Measurements from ENCODE around the gene ATP2C2.
"Not testable (repeated sequence)": the region's sequence is repeated elsewhere in the genome, so short reads cannot be mapped to it uniquely, and the experiment has no call there.

ATP2C2 gene

DNA sequence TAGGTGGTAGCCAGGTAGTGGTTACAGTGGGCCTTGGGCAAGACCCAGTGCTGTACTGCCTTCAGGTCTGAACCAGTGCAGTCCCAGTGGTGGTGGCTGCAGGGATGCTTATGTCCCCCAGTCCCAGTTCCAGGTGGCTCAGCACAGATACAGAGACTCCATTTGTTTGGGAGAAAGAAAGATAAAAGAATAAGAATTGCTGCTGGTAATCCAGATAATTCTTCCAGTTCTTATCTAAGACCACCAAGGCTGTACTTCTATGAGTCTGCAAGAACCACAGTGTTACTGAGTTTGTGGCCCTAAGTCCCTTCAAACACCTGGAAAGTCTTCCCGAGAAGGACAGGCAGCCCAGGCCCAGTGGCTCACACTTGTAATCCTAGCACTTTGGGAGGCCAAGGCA, 33.9 kb upstream of the ATP2C2 start:
- Histone ChIP-seq H3K4me3 (no peak overlapping the region), H3K27ac (no peak overlapping the region), H3K36me3 (peaks cover 16 to 42% (median 25%) of the 10 kb centered on the region in 3 donors), H3K4me1 (no peaks in the 10 kb centered on the region), H3K27me3 (no peaks in the 10 kb centered on the region), H3K9me3 (peaks cover 0 to 23% (median 19%) of the 10 kb centered on the region in 3 donors)
- intact Hi-C loops (cut with DNase I; ENCODE audit: low total_unique reads), result no loop called here
- TF ChIP-seq, protein P1, sequence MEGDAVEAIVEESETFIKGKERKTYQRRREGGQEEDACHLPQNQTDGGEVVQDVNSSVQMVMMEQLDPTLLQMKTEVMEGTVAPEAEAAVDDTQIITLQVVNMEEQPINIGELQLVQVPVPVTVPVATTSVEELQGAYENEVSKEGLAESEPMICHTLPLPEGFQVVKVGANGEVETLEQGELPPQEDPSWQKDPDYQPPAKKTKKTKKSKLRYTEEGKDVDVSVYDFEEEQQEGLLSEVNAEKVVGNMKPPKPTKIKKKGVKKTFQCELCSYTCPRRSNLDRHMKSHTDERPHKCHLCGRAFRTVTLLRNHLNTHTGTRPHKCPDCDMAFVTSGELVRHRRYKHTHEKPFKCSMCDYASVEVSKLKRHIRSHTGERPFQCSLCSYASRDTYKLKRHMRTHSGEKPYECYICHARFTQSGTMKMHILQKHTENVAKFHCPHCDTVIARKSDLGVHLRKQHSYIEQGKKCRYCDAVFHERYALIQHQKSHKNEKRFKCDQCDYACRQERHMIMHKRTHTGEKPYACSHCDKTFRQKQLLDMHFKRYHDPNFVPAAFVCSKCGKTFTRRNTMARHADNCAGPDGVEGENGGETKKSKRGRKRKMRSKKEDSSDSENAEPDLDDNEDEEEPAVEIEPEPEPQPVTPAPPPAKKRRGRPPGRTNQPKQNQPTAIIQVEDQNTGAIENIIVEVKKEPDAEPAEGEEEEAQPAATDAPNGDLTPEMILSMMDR (IDR thresholded peaks at IDR 0.05), result no peak
- no peak for DNase-seq

DNA sequence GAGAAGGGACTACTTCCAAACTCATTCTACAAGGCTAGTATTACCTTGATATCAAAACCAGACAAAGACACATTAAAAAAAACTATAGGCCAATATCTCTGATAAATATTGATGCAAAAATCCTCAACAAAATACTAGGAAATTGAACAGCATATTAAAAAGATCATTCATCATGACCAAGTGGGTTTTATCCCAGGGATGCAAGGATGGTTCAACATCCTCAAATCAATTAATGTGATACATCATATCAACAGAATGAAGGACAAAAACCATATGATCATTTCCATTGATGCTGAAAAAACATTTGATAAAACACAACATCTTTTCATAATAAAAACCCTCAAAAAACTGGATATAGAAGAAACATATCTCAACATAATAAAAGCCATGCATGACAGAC, 31.1 kb upstream of the ATP2C2 start:
- H3K36me3 ChIP-seq, result peaks cover 5 to 16% (median 14%) of the 10 kb centered on the region in 3 donors
- H3K27ac ChIP-seq; H3K4me1 ChIP-seq; DNase-seq; H3K27me3 ChIP-seq; H3K4me3 ChIP-seq; intact Hi-C loops (cut with DNase I; ENCODE audit: low total_unique reads): not testable (repeated sequence)
- peaks cover 0 to 23% (median 19%) of the 10 kb centered on the region in 3 donors for H3K9me3 ChIP-seq

DNA sequence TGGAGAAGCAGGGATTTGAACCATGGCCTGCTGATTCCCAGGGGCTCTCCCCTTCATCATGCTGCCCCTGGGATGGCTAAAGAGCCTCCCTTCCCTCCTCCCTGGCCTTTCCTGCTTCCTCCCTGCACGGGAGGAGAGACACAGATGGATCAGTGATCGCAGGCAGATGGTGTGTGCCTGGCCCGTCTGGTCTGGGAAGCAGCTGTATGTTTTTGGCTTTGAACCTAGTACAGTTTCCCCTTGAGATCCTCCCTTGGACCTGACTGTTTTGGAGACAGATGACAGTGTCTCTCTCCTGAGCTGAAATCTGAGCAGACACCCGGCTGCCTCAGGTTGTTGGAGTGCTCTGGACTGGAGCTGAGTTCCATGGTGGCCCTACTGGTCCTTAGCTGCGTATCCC, 29.0 kb upstream of the ATP2C2 start:
- Histone ChIP-seq H3K27me3 (no peaks in the 10 kb centered on the region), H3K9me3 (peaks cover 0 to 23% (median 19%) of the 10 kb centered on the region in 3 donors), H3K27ac (no peak overlapping the region), H3K4me1 (no peaks in the 10 kb centered on the region), H3K36me3 (peaks cover 0 to 2% (median 0%) of the 10 kb centered on the region in 3 donors), H3K4me3 (no peak overlapping the region)
- DNase-seq, result no peak
- intact Hi-C loops (cut with DNase I; ENCODE audit: low total_unique reads), result no loop called here
- TF ChIP-seq, protein P1 (IDR thresholded peaks at IDR 0.05), result no peak

DNA sequence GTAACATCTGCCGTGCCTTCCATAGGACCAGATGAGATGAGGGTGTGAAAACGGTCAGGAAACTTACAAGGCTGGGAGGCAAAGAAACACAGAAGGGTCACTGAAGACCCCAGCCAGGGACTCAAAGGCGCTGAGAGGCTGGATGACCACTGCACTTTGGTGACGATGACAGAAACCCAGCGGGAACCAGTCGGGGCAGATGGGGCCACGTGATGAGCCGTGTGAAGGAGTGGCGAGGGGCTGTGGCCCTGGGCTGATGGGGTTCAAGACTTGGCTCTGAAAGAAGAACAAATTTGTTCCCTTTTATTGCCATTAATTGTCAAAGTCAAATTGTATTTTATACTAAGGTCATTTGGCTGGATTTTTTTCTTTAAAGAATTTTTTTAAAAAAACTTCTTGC, 28.6 kb upstream of the ATP2C2 start:
- Histone ChIP-seq H3K4me1 (no peaks in the 10 kb centered on the region), H3K27me3 (no peaks in the 10 kb centered on the region), H3K4me3 (no peak overlapping the region), H3K9me3 (peaks cover 0 to 23% (median 19%) of the 10 kb centered on the region in 3 donors), H3K27ac (no peak overlapping the region), H3K36me3 (no peaks in the 10 kb centered on the region)
- TF ChIP-seq, protein P1 (IDR thresholded peaks at IDR 0.05), result no peak
- intact Hi-C loops (cut with DNase I; ENCODE audit: low total_unique reads), result no loop called here
- no peak for DNase-seq

DNA sequence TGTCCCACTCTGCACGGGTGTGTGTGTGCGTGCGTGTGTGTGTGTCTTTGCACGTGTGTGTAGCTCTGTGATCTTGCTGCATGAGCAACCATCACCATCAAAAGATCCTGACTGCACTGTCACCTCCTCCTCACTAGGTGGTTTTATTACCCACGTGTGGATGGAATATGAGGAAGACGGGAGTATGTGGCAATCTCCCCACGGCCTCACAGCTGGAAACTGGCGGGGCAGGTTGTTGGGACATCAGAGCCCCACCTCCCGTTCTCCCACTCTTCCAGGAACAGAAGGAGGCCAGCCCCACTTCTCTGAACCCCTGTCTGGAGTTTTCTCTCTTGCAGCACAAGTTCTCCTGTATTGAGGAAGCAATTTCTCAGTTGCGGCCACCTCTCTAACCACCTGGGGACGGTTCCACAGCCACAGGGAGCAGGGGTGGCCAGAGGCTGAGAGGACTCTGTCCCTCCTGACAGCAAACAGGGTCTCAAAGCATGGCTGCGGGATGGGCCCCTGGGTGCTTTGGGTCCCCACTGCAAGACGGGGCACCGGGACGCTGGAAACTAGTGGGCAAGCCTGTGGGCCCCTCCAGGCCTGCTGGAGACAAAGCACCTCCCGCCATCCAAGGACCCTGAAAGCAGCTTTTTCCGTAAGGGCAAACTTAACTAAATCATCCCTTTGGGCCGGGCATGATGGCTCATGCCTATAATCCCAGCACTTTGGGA, 27.9 kb upstream of the ATP2C2 start:
- intact Hi-C loops (cut with DNase I; ENCODE audit: low total_unique reads), result no loop called here

More for the DNA sequence above, 27.9 kb upstream of the ATP2C2 start:
- TF ChIP-seq, protein P1 (IDR thresholded peaks at IDR 0.05), result no peak
- H3K27ac ChIP-seq, result no peak overlapping the region
- DNase-seq, result no peak
- no peak overlapping the region for H3K4me3 ChIP-seq
- H3K27me3 ChIP-seq, result no peaks in the 10 kb centered on the region
- H3K4me1 ChIP-seq, result no peaks in the 10 kb centered on the region
- no peaks in the 10 kb centered on the region for H3K36me3 ChIP-seq
- peaks cover 0 to 20% (median 19%) of the 10 kb centered on the region in 3 donors for H3K9me3 ChIP-seq

Data from tibial artery (tissue), 4 donors.